GM12891 (cell line): ENCODE results near the gene CDKN2AIPNL. TPM values are rescaled to one million over a fixed set of nuclear protein-coding genes. Genes with fewer than 3 reads are reported as not detected.
A peak's percentile ranks its signal among the peaks of the same experiment; 100 is the strongest.

Source experiments
- DNase-seq: peaks from one replicate; pipeline ENCODE4 v3.0.0; 2011; ENCODE audit warnings: low spot score; ENCODE audit not compliant: insufficient read length
- FAIRE-seq: peaks from 2 replicates; lab custom pipeline; 2011; peaks lifted over from hg19 to GRCh38; lab: Jason Lieb, UNC
- PAX5 ChIP-seq: IDR thresholded peaks from 2 replicates; pipeline ENCODE4 v1.6.1; 2011; ENCODE audit warnings: low read length, moderate library complexity, mild to moderate bottlenecking; ENCODE audit not compliant: insufficient read depth, severe bottlenecking
- POLR2A ChIP-seq: IDR thresholded peaks from 2 replicates; pipeline ENCODE4 v1.6.1; 2011; ENCODE audit warnings: low read depth, low read length, control low read depth
- POLR2AphosphoS5 ChIP-seq: IDR thresholded peaks from 2 replicates; pipeline ENCODE4 v1.6.1; 2011; ENCODE audit warnings: low read depth, low read length, control low read depth
- POU2F2 ChIP-seq: IDR thresholded peaks from 2 replicates; pipeline ENCODE4 v1.6.1; 2011; ENCODE audit warnings: low read depth, mild to moderate bottlenecking, control low read depth, low read length, moderate library complexity
- SPI1 ChIP-seq: IDR thresholded peaks from 2 replicates; pipeline ENCODE4 v1.6.1; 2011; ENCODE audit warnings: low read depth, low read length, control low read depth
- TAF1 ChIP-seq: IDR thresholded peaks from 2 replicates; pipeline ENCODE4 v1.6.1; 2011; ENCODE audit warnings: low read depth, low read length, control low read depth
- polyA plus RNA-seq: library from polyadenylated mRNA; unstranded; fragments of >200 nt; gene quantifications from one replicate; pipeline ENCODE4 v1.2.1, GENCODE V29; 2012; ENCODE audit warnings: low read depth, missing spikeins, inconsistent platforms; ENCODE audit not compliant: missing spikeins

Gene CDKN2AIPNL, protein sequence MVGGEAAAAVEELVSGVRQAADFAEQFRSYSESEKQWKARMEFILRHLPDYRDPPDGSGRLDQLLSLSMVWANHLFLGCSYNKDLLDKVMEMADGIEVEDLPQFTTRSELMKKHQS
- 27.0 TPM for polyA plus RNA-seq

DNA sequence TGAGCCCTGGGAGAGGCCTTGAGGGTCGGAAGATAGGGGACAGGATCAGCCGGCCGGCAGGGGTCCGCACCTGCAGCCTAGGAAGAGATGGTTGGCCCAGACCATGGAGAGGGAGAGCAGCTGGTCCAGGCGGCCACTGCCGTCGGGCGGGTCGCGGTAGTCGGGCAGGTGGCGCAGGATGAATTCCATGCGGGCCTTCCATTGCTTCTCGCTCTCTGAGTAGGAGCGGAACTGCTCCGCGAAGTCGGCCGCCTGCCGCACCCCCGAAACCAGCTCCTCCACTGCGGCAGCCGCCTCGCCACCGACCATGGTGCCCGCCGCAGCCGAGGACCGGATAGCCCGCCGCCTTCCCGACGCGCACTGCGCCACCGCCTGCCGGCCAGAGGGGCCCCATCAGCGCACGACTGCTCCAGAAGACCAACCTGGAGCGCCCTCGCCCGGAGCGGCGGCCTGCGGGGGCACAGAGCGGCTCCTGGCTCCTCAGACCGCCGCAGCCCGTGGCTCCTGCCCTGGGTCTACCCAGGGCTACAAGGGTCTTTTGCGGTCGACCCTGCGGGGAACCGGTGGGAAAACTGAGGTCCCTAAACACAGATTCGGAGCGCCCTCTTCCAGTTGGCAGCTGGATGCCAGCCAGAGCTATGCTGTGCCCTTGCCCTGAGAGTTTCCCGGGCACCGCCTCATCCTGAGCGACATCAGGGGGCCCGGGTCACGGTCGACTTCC is at the start of gene CDKN2AIPNL:
TSS of gene CDKN2AIPNL (minus strand) at position 336 of the 721 bp plus-strand sequence. CDS start at position 309, 27 bp downstream.
- no peak for TF ChIP-seq SPI1
- peak; percentile 85 for TF ChIP-seq PAX5
- TF ChIP-seq POLR2AphosphoS5 = peak; percentile 76
- peak; percentile 88 for TF ChIP-seq POLR2A
- TF ChIP-seq TAF1 = peak; percentile 87
- TF ChIP-seq POU2F2 = peak; percentile 62
- DNase-seq (peak; percentile 92), FAIRE-seq (peak; percentile 97)

DNA sequence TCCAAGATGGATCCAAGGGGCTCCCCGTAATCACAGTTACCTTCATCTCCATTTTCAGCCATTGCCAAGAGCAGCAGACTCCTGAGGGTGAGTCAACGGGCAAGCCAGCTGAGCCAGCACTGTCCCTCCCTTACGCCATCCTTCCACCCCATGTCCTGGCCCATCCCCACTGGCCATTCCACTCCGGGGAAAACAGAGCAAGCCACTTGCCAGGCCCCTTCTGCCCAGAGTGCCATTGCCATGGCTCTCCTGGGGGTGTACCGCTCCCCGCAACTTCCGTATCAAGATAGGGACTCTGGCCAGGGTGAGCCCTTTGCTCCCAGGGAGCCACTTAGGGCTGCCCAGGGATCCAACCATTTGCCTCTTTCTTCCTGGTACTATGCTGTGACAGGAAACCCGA is 48.9 kb upstream of the CDKN2AIPNL start:
- TF ChIP-seq POU2F2 (no peak), POLR2A (no peak), SPI1 (no peak), POLR2AphosphoS5 (no peak), PAX5 (no peak), TAF1 (no peak)
- FAIRE-seq (no peak), DNase-seq (no peak)

DNA sequence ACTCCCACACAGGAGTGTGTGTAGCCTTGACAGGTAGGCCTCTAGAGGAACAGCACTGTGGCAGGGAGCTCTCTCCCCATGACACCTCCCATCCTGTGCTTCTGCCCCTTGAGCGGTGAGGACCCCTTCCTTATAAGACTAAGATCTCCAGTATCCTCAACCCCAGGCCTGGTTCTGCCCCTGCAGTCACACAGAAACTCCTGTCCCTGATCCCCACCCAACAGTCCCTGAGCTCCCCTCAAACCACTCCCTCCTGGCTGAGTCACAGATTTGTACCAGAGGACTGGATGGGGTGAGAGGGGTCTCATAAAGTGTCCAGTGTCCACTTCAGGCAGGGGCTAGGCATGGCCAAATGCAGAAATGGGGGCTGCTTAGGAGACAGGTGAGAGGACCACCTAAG is 47.8 kb upstream of the CDKN2AIPNL start:
- TF ChIP-seq POLR2AphosphoS5 = no peak
- TF ChIP-seq PAX5 = no peak
- TF ChIP-seq POLR2A = no peak
- no peak for TF ChIP-seq POU2F2
- no peak for TF ChIP-seq SPI1
- FAIRE-seq (no peak), DNase-seq (no peak)

DNA sequence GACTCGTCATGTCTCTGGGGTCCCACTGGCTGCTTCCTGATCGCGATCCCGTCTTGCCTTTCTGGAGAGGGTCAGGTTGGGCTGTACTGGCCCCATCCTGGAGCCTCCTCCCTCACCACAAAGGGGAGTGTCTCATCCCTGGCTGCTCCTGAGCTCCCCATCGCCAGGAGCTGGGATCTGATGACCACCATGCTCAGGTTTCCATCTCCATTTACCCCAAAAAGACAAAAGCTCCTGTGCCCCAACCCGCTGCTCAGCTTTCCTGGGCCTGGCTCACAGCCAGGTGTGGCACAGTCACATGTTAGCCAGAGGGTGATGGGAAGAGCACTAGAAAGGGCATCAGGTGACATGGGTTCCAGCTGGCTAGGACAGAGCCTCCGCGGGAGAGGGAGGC is 47.3 kb upstream of the CDKN2AIPNL start:
- FAIRE-seq (no peak), DNase-seq (no peak)
- TF ChIP-seq TAF1 (no peak), POLR2A (no peak), POLR2AphosphoS5 (no peak), PAX5 (no peak)

DNA sequence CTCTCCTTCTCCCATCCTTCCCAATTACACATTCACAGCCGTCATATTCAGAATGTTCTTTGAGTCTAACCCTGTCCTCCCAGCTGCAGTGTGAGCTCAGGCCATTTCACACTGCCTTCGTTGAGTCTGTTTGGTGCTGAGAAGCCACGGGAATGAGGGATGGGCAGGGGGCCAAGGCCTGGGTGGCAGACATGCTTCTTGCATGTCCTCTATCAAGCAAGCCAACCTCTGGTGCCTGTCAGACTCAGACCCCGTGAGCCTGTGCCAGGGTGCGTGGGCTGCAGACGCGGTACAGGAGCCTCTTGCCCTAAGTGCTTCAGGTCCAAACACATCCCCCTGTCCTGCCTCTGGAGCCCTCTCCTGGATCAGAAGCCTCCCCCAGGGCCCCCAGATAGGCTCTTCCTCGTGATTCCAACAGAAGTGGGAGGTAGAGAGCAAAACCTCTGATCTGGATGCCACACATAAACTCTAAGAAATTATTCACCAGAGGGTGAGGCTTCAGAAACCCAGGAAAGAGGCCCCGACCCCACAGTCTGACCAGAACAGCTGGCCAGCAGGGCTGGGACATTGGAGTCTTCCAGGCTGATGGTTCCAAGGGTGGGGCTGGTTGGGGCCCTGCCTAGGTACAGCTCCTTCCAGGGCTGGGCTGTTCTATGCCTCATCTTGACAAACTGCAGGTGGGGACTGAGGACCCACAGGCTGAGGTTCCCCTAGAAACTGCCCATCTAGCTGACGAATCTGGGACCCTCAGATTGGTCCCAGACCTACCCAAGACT is 46.7 kb upstream of the CDKN2AIPNL start:
- FAIRE-seq = no peak
- TF ChIP-seq PAX5 (no peak), SPI1 (no peak), POU2F2 (no peak), POLR2AphosphoS5 (no peak), POLR2A (no peak), TAF1 (no peak)
- no peak for DNase-seq

DNA sequence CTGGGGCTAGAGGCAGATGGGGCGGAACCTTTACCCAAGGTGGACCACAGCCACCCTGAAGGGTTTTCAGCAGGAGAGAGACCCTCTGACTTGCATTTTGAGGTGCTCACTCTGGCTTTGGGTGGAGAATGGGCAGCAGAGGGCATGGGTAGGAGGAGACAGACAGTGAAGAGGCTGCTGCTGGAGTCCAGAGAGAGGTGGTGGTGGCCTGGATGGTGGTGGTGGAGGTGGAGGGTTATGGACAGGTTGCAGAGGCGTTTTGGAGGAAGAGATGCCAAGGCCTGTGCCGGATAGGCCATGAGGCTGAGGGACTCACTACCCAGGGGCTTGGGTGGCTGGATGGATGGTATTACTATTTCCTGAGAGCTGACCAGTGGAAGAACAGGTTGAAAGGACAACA is 46.1 kb upstream of the CDKN2AIPNL start:
- DNase-seq = no peak
- no peak for FAIRE-seq
- no peak for TF ChIP-seq POU2F2
- no peak for TF ChIP-seq POLR2AphosphoS5
- TF ChIP-seq SPI1 = no peak
- TF ChIP-seq TAF1 = no peak
- no peak for TF ChIP-seq POLR2A
- TF ChIP-seq PAX5 = no peak

DNA sequence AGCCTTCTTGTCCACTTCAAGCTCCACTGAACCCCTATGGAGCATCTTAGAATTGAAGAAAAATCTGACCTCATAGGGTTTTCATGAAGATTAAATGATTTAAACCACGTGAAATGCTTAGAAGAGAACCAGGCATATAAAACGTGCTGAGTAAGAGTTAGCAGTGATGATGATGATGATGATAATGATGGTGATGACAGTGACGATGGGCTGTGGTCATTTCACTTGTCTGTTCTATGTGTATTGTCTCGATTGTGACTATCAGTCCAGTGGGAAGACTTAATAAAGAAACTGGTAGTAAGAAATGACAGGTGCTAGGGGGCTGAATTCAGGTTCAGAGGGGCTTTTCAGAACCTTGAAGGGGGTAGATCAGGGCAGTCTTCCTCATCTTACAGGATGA is 45.1 kb upstream of the CDKN2AIPNL start:
- DNase-seq (no peak), FAIRE-seq (no peak)

DNA sequence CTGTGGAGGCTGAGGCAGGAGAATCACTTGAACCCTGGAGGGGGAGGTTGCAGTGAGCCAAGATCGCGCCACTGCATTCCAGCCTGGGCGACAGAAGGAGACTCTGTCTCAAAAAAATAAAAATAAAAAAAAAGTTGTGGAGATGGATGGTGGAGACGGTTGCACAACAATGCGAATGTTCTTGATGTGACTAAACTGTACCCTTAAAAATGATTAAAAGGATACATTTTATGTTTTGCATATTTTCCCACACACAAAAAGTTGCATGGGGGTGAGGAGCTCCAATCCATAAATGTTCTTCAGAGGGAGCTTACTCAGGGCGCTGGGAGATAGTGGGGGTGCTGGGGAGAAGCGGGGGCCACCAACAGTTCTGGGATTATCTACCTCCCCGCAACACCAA is 43.8 kb upstream of the CDKN2AIPNL start:
- no peak for DNase-seq
- no peak for FAIRE-seq
- TF ChIP-seq POU2F2 (no peak), SPI1 (no peak), POLR2A (no peak), TAF1 (no peak), POLR2AphosphoS5 (no peak), PAX5 (no peak)

More for the DNA sequence above, 45.1 kb upstream of the CDKN2AIPNL start:
- TF ChIP-seq POLR2A = no peak
- TF ChIP-seq TAF1 = no peak
- no peak for TF ChIP-seq SPI1
- no peak for TF ChIP-seq POLR2AphosphoS5
- TF ChIP-seq PAX5 = no peak
- no peak for TF ChIP-seq POU2F2

DNA sequence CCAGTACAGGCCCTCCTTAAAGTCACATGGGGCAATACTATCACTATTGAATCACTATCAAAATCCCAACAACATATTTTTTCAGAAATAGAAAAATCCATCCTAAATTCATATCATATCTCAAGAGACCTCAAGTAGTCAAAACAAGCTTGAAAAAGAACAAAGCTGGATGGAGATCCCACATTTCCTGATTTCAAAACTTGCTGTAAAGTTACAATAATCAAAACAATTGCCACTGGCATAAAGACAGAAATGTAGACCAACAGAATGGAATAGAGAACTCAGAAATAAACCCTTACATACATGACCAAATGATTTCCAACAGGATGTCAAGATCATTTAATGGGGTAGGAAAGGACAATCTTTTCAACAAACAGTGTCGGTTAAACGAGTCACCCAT is 41.3 kb upstream of the CDKN2AIPNL start:
- no peak for FAIRE-seq
- TF ChIP-seq POLR2AphosphoS5 (no peak), SPI1 (no peak), TAF1 (no peak), POLR2A (no peak), POU2F2 (no peak), PAX5 (no peak)
- DNase-seq = no peak
